ENCODE measurements around the gene CHSY3.

CHSY3 gene

DNA sequence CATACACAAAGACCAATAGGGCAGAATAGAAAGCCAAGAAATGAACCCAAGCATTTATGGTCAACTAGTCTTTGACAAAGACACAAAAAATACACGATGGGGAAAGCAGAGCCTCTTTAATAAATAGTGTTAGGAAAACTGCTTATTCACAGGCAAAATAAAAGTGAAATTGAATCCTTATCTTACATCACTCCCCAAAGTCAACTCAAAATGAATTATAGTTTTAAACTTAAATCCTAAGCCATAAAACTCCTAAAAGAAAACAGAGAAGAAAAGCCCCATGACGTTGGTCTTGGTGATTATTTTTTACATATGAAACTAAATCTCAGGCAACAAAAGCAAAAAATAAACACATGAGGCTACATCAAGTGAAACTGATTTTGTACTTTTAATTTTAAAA is 46.8 kb downstream of the CHSY3 start:
- DNase-seq: no peak

GRCh38 chr5:129958581-129958980 is 54.3 kb downstream of the CHSY3 start:
- DNase-seq: no peak

DNA sequence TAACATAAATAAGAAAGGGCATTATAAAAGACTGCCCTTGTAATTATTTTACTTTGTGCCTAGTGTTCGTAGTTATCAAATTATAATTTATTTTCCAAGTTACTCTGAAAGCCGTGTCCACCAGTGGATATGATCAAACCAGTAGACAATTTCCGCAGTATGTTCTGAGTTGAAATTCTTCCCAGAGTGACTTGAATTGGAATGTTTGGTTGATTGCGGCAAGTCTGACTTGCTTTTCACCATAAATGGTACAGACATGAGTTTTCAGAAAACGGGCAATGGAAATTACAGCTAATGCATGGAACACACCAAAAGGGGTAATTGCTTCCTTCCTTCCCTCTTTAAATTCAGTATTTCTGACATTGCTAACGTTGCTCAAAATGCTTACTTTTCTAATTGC is 56.6 kb downstream of the CHSY3 start:
- no peak for DNase-seq

DNA sequence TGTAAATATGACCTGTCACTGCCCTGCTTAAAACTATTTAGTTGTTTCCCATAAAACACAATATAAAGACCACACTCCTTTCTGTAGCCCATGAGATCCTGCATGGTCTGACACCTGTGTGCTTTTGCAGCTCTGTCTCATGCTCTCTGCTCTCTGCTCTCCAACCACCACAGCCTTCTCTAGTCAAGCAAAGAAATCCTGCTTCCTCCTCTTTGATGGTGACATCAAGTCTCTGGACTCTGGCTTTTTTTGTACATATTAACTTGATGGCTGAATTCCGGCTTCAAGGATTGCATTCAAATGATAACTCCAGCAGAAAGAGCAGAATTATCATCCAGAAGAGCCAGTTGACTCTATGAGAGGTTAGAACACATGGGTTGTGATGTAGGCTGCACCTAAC is 58.2 kb downstream of the CHSY3 start:
- no peak for DNase-seq

DNA sequence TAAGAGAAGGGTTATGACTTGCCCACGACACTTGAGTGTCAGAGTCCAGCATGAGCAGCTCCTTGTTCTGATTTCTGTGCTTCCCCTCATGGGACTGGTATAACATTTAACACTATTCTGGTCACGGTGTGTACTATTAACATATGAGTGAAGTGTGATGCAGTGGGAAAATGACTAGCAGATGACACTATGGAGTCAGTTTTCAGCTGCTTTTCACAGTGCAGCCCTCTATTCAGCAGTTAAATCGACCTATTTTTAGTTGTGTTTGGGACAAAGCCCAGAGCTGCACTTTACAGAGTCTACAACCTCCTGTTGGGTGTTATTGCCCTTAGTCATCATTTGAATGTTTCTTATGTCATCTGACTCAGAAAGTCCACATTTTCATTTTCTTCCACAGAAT is 59.1 kb downstream of the CHSY3 start:
- DNase-seq: no peak

DNA sequence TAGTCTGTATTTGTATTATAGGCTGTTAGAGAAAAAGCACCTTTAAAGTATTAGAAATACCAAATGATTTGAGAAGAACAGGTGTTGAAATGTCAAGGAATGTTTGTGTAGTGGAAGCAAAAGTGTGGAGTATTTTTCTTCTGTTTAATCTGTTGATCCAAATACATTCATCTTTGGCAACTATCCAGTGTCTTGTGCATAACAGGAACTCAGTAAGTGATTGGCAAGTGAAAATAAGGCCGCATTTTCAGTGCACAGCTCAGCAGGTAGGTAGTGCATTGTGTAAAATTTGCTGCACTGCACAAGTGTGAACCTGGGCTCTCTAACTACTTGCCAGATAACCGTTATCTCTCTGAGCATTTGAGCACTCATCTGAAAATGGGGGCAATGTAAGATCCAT is 61.8 kb downstream of the CHSY3 start:
- DNase-seq: no peak

GRCh38 chr5:129971714-129972113 is 67.4 kb downstream of the CHSY3 start:
- DNase-seq: no peak

GRCh38 chr5:129972465-129973141 is 68.3 kb downstream of the CHSY3 start:
- no peak for DNase-seq

DNA sequence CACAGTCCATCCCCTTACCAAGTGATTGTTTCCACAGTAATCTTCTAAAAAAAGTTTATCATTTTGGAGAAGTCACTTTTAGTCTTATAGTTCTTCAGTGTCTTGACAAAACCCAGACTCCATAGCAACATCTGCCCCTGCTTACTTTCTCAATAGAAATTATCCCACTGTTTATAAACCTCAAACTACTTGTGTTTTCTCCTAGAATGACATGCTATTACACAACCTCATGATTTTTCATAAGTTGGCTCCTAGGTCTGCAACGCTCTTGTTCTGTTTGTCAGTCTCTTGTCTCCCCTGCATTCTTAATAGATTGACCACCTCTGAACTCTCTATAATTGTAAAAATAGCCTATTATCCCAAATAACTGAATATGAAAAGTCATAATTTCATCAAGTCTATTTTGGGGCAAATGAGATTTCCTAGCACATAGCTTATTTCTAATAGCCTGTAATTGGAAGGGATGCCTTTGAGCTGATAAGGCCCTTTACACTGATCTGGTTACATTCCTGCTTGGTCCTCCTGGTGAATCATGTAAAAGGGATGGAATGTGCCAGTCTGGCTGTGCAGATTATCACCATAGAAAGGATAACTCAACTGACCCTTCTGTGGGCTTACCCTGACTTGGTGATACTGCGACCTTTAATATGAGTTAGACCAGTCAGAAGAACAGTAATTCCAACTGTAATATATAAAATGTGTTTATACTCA is 69.6 kb downstream of the CHSY3 start:
- DNase-seq: no peak

DNA sequence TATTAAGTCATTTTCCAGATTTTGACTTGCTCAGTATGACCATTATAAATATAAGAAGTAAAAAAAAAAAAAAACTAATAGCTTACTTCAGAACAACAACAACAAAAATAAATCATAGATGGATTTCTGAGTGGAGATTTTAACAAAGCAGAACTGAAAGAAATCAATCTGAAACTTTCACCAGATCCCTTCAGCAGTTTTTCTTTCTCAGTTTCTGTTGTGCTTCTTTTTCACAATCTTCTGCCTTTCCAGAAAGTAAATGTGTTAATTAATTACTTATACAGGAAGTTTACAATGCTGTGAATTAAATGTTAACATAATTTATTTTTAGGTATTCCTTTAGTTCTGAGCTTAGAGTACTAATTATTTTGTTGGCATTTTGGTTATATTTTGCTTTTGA is 73.5 kb downstream of the CHSY3 start:
- DNase-seq: no peak

DNA sequence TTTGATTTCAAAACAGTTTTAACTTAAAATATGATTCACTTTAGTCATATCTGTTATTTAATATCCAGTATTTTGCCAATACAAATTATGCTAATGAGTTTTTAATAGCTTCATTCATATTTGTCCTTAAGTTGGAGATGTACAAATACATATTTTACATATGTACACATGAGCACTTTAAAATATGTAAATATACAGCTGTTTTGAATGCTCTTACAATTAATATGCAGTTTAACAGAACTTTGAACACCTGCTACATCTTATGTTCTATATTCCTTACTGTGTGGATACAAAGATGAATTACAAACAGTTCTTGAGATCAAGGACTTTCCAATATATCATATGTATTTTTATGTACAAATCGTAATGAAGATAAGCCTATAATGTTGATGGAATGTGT is 74.0 kb downstream of the CHSY3 start:
- no peak for DNase-seq

DNA sequence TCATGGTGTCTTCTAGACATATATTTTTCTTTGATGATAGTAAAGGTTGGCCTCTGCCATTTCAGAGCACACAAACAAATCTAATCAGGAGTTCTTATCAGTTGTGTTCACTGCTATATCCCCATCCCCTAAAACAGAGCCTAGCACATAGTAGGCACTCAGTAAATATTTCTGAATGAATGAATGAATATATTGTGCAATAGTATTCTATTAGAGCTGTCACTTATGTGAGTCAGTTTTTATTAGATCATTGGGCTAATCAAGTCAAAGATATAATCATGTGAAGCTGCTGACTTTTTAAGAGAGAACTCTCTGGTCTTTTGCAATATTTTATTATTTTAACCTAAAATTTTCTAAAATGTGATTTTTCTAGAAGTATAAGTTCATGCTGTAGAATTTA is 84.2 kb downstream of the CHSY3 start:
- no peak for DNase-seq

DNA sequence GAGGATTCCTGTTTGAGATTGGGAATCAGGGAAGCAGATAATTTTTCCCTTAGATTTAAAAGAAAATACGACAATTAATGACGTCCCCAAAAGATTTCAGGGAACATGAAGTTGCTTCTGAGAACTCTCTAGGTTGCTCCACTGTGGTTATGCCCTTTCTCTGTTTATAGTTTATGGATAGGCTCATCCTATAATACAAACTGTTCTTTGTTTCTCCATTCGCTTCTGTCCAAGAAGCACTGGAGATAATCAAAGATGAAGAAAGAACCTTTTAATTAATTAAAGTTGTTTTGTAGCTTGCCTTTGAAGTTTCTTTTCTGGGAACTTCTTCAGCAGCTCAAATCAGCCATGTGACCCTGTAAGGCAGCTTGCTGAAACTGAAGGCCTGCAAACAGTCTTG is 87.5 kb downstream of the CHSY3 start:
- no peak for DNase-seq

DNA sequence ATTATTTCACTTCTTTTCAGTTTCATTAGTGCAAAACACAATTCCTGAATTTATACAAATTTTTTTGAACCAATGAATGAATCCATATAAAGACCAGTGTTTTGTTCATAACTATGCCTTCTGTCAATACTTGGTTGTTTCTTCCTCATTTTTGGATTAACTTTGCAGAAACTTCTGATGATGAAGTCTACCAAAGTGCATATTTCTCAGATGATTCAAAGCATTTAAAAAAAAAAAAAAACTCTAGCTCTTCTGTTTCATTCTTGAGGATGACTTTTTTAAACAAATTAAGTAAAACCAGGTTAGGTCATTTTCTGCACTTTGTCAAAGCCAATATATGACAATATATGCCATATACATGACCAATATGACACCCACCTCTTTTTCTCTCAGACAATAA is 92.6 kb downstream of the CHSY3 start:
- DNase-seq: no peak

DNA sequence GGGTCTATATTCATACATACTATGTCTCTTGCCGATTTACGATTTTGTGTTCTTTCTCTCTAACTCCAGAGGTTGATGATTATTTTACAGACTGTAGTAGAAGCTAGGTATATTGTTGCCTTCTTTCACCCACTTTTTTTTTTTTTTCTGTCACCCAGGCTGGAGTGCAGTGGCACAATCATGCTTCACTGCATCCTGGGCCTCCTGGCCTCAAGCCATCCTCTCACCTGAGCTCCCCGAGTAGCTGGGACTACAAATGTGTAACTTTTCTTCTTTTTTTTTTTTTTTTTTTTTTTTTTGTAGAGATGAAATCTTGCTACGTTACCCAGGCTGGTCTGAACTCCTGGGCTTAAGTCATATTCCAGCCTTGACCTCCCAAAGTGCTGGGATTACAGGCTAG is 96.2 kb downstream of the CHSY3 start:
- DNase-seq: no peak

- no peak for DNase-seq
These were observed 97.9 kb downstream of the CHSY3 start for GRCh38 chr5:130002183-130002582.

GRCh38 chr5:130002876-130003275 is 98.6 kb downstream of the CHSY3 start:
- no peak for DNase-seq

DNA sequence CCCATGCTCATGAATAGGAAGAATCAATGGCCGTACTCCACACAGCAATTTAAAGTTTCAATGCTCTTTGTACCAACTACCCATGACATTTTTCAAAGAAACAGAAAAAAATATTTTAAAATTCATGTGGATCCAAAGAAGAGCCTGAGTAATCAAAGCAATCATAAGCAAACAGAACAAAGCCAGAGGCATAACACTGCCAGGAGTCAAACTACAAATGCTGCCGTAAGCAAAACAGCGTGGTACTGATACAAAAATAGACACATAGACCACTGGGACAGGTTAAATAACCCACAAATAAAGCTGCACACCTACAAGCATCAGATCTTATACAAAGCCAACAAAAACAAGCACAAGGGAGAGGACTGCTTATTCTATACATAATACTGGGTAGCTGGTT is 107.7 kb downstream of the CHSY3 start:
- DNase-seq: no peak

GRCh38 chr5:130017173-130017572 is 112.9 kb downstream of the CHSY3 start:
- no peak for DNase-seq

GRCh38 chr5:130018641-130019040 is 114.4 kb downstream of the CHSY3 start:
- DNase-seq: no peak

DNA sequence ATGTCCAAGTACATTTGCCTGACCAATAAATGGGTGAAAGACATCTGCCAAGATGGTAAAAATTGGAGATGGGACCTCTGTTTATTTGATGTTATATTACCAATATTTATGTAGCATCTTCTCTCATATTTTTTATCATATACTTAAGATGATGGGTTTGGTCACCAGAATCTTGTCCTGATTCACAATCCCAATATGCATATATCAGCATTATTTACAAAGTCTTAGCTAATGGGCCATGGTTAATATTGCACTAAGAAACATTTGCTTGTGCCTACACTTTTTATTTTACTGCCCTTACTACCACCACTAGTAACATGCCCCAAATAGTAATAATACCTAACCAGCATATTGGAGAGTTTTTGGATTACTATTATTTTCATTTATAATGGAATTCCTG is 116.7 kb downstream of the CHSY3 start:
- DNase-seq: no peak

DNA sequence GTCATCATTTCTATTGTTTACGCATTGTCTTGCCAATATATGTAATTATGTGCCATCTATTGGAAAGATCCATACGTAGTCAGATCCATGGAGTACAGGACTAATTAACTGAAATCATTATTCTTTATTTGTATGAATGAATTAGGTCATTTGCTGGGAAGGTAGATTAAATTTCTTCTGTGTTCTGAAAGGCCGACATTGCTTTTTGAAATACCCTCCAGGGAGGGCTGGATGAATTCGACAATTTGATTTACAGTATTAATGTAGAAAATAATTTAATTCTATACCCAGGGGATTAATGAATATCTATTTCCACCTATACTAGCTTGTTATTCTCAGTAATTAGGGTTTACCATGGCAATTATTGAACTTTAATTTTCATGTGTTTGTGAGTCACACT is 117.6 kb downstream of the CHSY3 start:
- no peak for DNase-seq

- no peak for DNase-seq
These were observed 119.3 kb downstream of the CHSY3 start for GRCh38 chr5:130023604-130024003.

DNA sequence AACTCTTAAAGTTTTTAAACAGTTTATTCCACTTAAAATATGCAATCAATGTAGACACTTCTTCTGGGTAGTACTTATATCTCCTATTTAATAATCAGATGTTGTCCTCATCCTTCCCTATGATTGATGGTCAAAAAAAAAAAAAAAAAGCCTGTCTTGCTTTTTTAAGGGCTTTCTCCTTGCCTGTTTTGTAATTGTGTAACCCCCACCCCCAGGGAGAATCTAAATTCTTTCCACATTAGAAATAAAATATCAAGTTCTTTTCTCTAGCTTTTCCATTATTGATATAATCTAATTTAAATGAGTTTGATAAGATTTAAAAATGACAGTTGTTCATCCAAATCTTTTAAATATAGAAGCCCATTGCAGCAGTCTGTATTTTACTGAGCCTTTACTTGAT is 119.7 kb downstream of the CHSY3 start:
- no peak for DNase-seq

DNA sequence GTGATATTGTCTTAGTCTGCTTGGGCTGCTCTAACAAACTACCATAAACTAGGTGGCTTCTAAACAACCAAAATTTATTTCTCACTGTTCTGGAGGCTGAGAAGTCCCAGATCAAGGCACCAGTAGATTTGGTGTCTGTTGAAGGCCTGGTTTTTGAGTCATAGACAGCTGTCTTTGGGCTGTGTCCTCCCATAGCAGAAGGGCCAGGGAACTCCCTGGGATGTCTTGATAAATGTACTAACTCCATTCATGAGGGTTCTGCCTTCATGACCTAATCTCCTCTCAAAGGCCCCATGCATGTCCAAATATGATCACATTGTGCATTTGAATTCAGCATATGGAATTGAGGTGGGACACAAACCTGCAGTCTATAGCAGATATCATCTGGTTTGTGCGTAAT is 121.2 kb downstream of the CHSY3 start:
- DNase-seq: no peak
